GM18519 (cell line): ENCODE measurements around the gene PROM2.

Source experiments
- ATAC-seq: cut with Tn5 transposase; IDR thresholded peaks from one replicate; pipeline ENCODE4 v1.9.1; 2021; ENCODE audit warnings: mild to moderate bottlenecking, moderate library complexity; ENCODE audit not compliant: unreplicated experiment, low FRiP score

Gene PROM2

GRCh38 chr2:95318431-95319220, 44.4 kb downstream of the PROM2 start:
- ATAC-seq: no peak

- ATAC-seq: no peak
Observed at GRCh38 chr2:95319481-95320343, 45.5 kb downstream of the PROM2 start.

DNA sequence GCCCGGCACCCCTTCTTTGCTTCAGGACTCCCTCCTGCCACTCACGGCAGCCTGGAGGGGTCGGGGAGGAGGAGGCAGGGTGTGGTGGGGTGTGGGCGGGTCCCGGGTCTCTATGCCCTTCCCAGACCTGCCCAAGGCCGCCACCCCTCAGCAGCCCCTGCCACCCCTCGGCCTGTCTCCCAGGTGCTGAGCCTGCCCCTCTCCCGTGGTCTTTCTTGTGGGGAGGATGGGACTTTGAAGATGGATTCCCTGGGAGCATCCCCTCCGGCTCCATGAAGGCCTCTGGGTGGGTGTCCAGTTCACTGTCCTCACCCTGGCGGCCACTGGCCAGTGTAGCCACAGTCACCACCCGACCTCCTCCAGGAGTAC, 46.1 kb downstream of the PROM2 start:
- no peak for ATAC-seq

DNA sequence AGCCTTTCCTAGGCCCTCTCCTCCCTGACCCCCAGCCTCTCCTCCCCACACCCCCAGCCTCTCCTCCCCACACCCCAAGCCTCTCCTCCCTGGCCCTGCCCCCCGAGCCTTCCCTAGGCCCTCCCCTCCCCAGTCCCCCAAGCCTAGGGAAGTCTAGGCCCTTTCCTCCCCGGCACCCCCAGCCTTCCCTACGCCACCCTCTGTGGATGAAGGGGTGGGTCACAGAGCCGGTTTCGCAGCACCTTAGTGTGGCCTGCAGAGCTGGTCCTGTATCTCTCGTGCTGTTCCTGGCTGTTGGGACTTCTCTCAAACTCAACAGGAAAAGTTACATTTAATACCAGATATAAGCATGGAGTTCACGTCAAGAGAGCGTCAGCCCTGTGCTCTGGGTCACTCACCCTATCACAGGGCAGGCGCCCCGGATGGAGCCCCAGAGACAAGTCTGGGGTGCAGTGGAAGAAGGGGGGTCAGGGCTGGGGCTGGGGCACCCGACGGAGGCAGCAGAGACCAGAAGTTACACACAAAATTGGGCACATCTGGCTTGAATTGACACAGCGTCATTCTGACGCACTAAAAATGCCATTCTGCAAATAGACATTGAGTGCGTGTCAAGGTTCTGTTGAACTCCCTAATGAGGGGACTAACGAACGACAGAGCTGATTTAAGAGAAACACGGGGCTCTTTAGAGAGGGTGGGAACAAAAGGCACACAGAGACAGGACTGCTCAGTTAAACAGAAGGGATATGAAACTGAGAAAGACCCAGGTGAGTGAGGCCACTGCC, 46.9 kb downstream of the PROM2 start:
- ATAC-seq: no peak

- no peak for ATAC-seq
Observed at GRCh38 chr2:95323347-95324155, 49.3 kb downstream of the PROM2 start.

GRCh38 chr2:95325026-95325425, 50.8 kb downstream of the PROM2 start:
- no peak for ATAC-seq

DNA sequence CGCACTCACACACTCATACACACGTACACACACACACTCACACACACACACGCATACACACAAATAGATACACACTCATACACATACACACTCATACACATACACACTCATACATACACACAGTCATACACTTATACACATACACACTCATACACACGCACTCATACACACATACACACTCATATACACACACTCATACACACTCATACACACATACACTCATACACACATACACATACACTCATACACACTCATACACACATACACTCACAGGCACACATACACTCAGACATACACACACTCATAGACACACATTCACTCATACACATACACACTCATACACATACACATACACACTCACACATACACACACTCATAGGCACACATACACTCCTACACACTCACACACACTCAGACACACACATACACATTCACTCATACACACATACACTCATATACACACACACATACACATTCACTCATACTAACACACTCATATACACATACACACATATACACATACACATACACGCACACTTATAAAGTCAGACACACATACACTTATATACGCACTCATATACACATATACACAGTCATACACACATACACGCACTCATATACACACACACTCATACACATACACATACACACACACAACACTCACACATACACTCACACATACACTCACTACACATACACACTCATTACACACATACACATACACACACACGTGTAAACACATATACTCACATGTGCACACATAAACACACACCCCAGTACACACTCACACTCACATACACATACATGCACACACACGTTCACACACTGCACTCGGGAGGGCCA, 51.6 kb downstream of the PROM2 start:
- ATAC-seq: no peak

DNA sequence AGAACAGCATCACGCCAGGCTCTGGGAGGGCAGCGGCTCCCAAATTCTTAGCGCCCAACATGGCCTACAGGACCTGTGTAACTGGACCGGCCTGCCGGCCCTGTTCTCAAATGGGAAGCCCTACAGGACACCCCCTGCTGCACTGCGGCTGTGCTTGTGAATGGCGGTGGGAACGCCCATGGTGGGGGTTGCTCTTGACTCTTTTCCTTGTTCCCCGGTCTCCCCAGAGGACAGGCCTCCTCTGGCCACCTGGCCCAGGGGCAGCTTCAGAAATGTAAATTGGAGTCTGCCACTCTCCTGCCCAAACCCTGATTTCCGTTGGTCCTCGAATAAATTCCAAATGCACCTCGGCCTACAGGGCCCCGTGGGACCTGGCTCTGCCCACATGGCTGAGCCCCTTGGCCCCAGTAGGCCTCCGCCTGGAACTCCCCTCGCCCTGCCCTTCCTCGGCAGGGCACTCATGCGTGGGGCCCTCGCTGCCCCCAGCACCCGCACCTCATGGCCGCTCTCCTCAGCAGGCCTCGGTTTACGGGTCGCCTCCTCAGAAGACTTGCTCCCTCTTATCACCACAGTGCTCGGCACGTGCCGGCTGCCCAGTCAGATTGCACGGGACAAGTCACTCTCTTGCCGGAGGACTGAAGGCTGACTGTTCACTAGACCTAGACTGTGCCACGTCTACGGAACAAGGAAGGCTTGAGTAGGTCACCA, 52.3 kb downstream of the PROM2 start:
- no peak for ATAC-seq

DNA sequence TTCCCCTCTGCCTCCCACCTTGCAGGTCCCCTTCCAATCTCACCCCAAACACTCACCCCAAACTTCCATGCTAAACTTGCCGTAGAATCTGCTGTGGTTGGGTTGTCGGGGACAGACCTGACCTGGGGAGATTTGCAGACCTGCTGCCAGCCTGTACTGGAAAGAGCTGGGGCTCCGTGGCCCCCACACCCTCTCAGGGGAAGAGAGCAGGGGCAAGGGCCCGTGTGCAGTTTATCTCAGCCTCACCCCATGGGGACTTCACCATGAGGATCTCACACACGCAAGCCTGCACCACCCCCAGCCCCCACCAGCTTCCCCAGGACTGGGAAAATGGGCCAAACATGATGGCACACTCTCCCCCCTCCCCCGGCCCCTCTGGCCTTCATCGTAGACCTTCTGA, 53.6 kb downstream of the PROM2 start:
- no peak for ATAC-seq

DNA sequence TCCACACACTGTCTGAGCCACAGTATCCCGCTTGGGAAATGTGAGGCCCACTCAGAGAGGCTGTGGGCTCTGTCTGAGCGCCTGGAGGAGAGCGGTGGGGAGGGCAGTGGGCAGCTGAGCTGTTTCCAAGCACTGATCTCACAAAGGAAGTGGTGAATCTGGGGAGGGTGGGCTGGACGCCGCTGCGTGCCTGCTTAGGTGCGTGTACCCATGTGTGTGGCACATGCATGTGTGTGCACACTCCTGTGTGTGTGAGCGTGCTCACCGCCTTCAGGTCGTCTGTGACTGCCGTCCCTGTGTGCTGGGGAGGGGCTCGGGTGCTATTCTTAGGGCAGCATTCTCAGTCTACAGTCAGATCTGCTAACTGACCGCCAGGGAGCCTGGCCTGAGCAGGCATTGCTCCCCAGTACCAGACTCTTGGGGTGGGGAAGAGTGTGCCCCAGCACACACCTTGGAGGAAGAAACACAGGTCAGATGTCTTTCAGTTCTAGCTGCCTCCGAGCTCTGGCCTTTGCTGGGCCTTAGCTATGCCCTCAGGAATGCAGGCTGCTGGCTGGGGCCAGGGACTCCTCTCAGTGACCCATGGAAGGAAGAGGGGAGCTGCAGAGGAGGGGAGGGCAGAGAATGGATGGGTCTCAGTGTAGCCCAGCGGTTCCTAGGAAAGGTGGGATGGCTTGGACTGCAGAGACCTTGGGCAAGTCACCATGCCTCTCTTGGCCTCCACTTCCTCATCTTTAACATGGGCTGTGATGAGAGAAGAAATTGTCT, 54.3 kb downstream of the PROM2 start:
- no peak for ATAC-seq

DNA sequence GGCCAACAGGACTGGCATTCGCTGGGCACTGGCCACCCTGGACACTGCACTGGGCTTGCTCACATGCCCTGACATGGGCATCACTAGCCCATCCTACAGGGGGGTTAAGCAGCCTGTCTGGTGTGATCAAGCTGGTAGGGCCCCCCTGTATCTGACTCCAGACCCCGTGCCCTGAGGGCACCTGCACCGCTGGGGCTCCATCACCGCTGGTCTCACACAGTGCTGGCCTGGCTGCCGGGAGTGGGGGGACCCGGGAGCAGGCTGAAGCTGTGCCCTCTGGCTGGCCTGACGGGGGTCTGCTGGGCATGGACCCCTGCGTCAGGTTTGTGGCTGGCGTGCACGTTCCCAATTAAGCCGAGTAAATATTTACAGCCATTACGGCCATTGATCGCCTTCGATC, 55.2 kb downstream of the PROM2 start:
- ATAC-seq: no peak

- ATAC-seq: no peak
Observed at GRCh38 chr2:95329891-95330793, 55.9 kb downstream of the PROM2 start.

DNA sequence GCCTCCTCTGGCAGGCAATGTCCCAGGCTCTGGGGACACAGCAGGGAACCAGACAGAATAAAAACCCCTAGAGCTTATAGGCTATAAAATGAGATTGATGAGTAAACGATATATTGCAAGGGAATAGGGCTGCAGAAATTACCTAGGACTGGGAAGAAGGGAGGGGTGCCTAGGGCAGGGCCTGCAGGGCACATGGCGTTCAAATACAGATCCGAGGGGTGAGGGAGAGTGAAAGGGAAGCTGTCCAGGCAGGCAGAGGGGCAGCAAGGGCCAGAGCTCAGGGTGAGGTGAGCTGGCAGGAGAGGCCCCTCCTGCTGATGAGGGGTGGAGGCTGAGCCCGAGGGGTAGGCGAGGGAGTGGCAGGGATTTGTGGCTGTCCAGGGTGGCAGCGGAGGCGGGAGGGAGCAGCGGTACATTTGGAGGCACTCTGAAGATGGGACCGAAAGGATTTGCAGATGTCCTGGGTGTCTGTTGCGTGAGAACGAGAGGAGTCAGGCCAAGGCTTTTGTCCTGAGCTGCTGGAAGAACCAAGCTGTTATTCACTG, 56.6 kb downstream of the PROM2 start:
- no peak for ATAC-seq

GRCh38 chr2:95331606-95332005, 57.4 kb downstream of the PROM2 start:
- no peak for ATAC-seq

DNA sequence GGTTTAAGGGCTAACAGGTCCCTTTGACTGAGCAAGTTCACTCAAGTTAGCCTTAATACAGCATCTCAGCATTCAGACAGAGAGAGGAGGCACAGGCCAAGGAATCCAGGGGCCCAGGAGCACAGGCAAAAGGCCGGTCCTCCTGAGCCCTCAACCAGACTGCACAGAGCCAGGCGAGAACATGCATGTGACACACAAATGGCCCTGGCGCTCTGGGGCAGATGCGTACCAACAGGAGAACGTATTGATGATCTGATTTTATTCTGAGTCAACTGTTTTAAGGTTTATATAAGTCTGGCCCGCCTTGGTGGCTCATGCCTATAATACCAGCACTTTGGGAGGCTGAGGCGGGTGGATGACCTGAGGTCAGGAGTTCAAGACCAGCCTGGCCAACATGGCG, 57.8 kb downstream of the PROM2 start:
- no peak for ATAC-seq

GRCh38 chr2:95333056-95333455, 58.8 kb downstream of the PROM2 start:
- no peak for ATAC-seq

DNA sequence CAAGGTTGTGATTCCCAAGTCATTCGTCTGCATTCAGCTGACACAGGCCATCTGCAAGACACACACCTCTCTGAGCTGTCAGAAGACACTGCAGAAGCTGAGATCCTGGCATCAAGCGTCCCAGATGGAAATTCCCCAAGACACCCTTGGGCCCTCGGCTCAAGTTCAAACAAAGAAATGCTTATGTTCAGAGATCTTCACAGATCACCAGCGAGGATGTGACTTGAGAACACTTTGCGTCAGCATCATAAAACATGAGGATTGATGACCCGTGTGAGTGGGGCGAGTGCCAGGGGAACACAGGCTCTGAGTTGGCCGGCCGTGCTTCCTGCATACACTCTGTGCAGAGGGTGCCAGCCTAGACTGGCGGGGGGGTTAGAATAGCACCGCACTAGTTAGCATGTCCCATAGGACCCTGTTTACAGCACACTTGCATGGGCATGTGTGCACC, 59.7 kb downstream of the PROM2 start:
- ATAC-seq: no peak
